HEK293 (cell line): ENCODE results near the gene TANGO2.
A peak's percentile ranks its signal among the peaks of the same experiment; 100 is the strongest.

Experiments used
- CTCF ChIA-PET: fragments of 350-600 bp; formaldehyde crosslinking; extraction: SDS; loops from one replicate; lab custom pipeline; 2021; ENCODE audit warnings: antibody characterized with exemption; lab: Yijun Ruan, JAX
- POLR2A ChIA-PET: fragments of 300-600 bp; formaldehyde crosslinking; extraction: SDS; loops from one replicate; lab custom pipeline; 2020; ENCODE audit warnings: antibody characterized with exemption, inconsistent platforms; lab: Yijun Ruan, JAX
- H3K27ac ChIP-seq: fragments of 200-500 bp; sonication (Bioruptor generic); 2 replicates; pipeline ENCODE4 v1.5.1; 2014; ENCODE audit warnings: low read depth, low read length, control low read depth, inconsistent platforms; ENCODE audit errors: extremely low read depth
- H3K36me3 ChIP-seq, 2 experiments: fragments of 200-500 bp in 1 of 2; sonication (Bioruptor generic) in 1 of 2; 1 replicate in 1 of 2; 2 replicates in 1 of 2; pipeline ENCODE4 v1.5.1; 2014 to 2017; ENCODE audit warnings: inconsistent platforms in 2 of 2, low read length in 2 of 2; ENCODE audit not compliant: control insufficient read depth in 2 of 2, insufficient read depth in 1 of 2
- H3K4me1 ChIP-seq: fragments of 200-500 bp; sonication (Bioruptor generic); 2 replicates; pipeline ENCODE4 v1.5.1; 2014; ENCODE audit warnings: mild to moderate bottlenecking, low read length, inconsistent platforms; ENCODE audit not compliant: control insufficient read depth, insufficient read depth
- H3K4me3 ChIP-seq: 2 replicates; pipeline ENCODE4 v1.5.1; 2011; ENCODE audit warnings: low read depth, mild to moderate bottlenecking, control low read depth, low read length, moderate library complexity
- H3K9me3 ChIP-seq: fragments of 200-500 bp; sonication (Bioruptor generic); 2 replicates; pipeline ENCODE4 v1.5.1; 2014; ENCODE audit warnings: low read depth, low read length, inconsistent platforms; ENCODE audit not compliant: control insufficient read depth, insufficient read depth
- GLIS1 ChIP-seq: fragments of 450-650 bp; formaldehyde crosslinking; IDR thresholded peaks from 2 replicates; pipeline ENCODE4 v1.5.1; 2016; ENCODE audit warnings: missing biosample characterization, missing genetic modification characterization
- HIC1 ChIP-seq: fragments of 450-650 bp; formaldehyde crosslinking; IDR thresholded peaks from 2 replicates; pipeline ENCODE4 v1.5.1; 2016; ENCODE audit warnings: missing biosample characterization, missing genetic modification characterization
- IKZF3 ChIP-seq: fragments of 450-650 bp; IDR thresholded peaks from 2 replicates; pipeline ENCODE4 v1.5.0; 2018; ENCODE audit warnings: missing biosample characterization, mild to moderate bottlenecking, missing genetic modification characterization, moderate library complexity
- KLF1 ChIP-seq: fragments of 450-650 bp; formaldehyde crosslinking; IDR thresholded peaks from 2 replicates; pipeline ENCODE4 v1.5.1; 2016; ENCODE audit warnings: missing biosample characterization, missing genetic modification characterization
- KLF10 ChIP-seq: fragments of 450-650 bp; IDR thresholded peaks from 2 replicates; pipeline ENCODE4 v1.5.1; 2018; ENCODE audit warnings: missing biosample characterization, mild to moderate bottlenecking, missing genetic modification characterization
- KLF8 ChIP-seq: fragments of 450-650 bp; formaldehyde crosslinking; IDR thresholded peaks from 2 replicates; pipeline ENCODE4 v1.5.1; 2016; ENCODE audit warnings: missing biosample characterization, missing genetic modification characterization
- KLF9 ChIP-seq: fragments of 450-650 bp; formaldehyde crosslinking; IDR thresholded peaks from 2 replicates; pipeline ENCODE4 v1.5.1; 2016; ENCODE audit warnings: missing biosample characterization, missing genetic modification characterization, low read depth
- PRDM10 ChIP-seq: fragments of 450-650 bp; formaldehyde crosslinking; IDR thresholded peaks from 2 replicates; pipeline ENCODE4 v1.5.1; 2016; ENCODE audit warnings: missing biosample characterization, missing genetic modification characterization
- SALL2 ChIP-seq: fragments of 450-650 bp; formaldehyde crosslinking; IDR thresholded peaks from 2 replicates; pipeline ENCODE4 v1.5.0; 2017; ENCODE audit warnings: missing biosample characterization, mild to moderate bottlenecking, missing genetic modification characterization, borderline replicate concordance
- SETDB1 ChIP-seq: IDR thresholded peaks from one replicate; pipeline ENCODE4 v1.6.1; 2017; ENCODE audit warnings: mild to moderate bottlenecking, low read length, moderate library complexity, mixed read lengths; ENCODE audit not compliant: insufficient read length
- TRIM28 ChIP-seq: IDR thresholded peaks from 2 replicates; pipeline ENCODE4 v1.6.1; 2011; ENCODE audit warnings: low read length, control low read depth, borderline replicate concordance
- YY2 ChIP-seq: fragments of 450-650 bp; formaldehyde crosslinking; IDR thresholded peaks from 2 replicates; pipeline ENCODE4 v1.5.1; 2016; ENCODE audit warnings: missing biosample characterization, missing genetic modification characterization
- ZFP3 ChIP-seq: fragments of 450-650 bp; formaldehyde crosslinking; IDR thresholded peaks from 2 replicates; pipeline ENCODE4 v1.5.1; 2016; ENCODE audit warnings: low read depth, missing biosample characterization, missing genetic modification characterization
- ZNF114 ChIP-seq: fragments of 450-650 bp; formaldehyde crosslinking; IDR thresholded peaks from 2 replicates; pipeline ENCODE4 v1.5.0; 2017; ENCODE audit warnings: missing biosample characterization, missing genetic modification characterization
- ZNF19 ChIP-seq: fragments of 450-650 bp; formaldehyde crosslinking; IDR thresholded peaks from 2 replicates; pipeline ENCODE4; 2016; ENCODE audit warnings: missing biosample characterization, missing genetic modification characterization, low read depth
- ZNF23 ChIP-seq: fragments of 450-650 bp; formaldehyde crosslinking; IDR thresholded peaks from 2 replicates; pipeline ENCODE4 v1.5.1; 2016; ENCODE audit warnings: missing biosample characterization, missing genetic modification characterization, borderline replicate concordance
- ZNF549 ChIP-seq: fragments of 450-650 bp; IDR thresholded peaks from 2 replicates; pipeline ENCODE4 v1.5.1; 2018; ENCODE audit warnings: missing biosample characterization, missing genetic modification characterization, mild to moderate bottlenecking, inconsistent platforms, moderate library complexity
- TF ChIP-seq, protein P1 (sequence below): fragments of 450-650 bp; formaldehyde crosslinking; IDR thresholded peaks from 2 replicates; pipeline ENCODE4 v1.5.1; 2016; ENCODE audit warnings: missing biosample characterization, missing genetic modification characterization
- TF ChIP-seq, protein P2 (sequence below): fragments of 450-650 bp; formaldehyde crosslinking; IDR thresholded peaks from 2 replicates; pipeline ENCODE4 v1.5.1; 2016; ENCODE audit warnings: missing biosample characterization, missing genetic modification characterization
- TF ChIP-seq, protein P3 (sequence below): fragments of 450-650 bp; formaldehyde crosslinking; IDR thresholded peaks from 2 replicates; pipeline ENCODE4 v1.5.1; 2017; ENCODE audit warnings: missing biosample characterization, mild to moderate bottlenecking, missing genetic modification characterization, moderate library complexity
- TF ChIP-seq, protein P4 (sequence below): fragments of 450-650 bp; formaldehyde crosslinking; IDR thresholded peaks from 2 replicates; pipeline ENCODE4 v1.5.1; 2016; ENCODE audit warnings: missing biosample characterization, missing genetic modification characterization

TANGO2 gene

GRCh38 chr22:20004464-20004863 is 16.4 kb upstream of the TANGO2 start:
- TF ChIP-seq PRDM10 (no peak), SALL2 (no peak), ZNF549 (tag by site-specific recombination) (no peak), SETDB1 (peak; percentile 69), ZFP3 (tag by site-specific recombination) (no peak), ZNF19 (tag by site-specific recombination) (no peak)
- TF ChIP-seq, protein P1, sequence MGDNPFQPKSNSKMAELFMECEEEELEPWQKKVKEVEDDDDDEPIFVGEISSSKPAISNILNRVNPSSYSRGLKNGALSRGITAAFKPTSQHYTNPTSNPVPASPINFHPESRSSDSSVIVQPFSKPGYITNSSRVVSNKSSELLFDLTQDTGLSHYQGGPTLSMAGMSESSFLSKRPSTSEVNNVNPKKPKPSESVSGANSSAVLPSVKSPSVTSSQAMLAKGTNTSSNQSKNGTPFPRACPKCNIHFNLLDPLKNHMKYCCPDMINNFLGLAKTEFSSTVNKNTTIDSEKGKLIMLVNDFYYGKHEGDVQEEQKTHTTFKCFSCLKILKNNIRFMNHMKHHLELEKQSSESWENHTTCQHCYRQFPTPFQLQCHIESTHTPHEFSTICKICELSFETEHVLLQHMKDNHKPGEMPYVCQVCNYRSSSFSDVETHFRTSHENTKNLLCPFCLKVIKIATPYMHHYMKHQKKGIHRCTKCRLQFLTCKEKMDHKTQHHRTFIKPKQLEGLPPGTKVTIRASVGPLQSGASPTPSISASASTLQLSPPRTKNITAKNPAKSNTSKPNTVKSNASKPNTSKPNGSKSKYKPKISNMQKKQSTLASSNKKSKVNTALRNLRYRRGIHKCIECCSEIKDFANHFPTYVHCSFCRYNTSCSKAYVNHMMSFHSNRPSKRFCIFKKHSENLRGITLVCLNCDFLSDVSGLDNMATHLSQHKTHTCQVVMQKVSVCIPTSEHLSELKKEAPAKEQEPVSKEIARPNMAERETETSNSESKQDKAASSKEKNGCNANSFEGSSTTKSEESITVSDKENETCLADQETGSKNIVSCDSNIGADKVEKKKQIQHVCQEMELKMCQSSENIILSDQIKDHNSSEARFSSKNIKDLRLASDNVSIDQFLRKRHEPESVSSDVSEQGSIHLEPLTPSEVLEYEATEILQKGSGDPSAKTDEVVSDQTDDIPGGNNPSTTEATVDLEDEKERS = peak; percentile 76; the same call in 1 of the 2 replicates
- TF ChIP-seq, protein P2, sequence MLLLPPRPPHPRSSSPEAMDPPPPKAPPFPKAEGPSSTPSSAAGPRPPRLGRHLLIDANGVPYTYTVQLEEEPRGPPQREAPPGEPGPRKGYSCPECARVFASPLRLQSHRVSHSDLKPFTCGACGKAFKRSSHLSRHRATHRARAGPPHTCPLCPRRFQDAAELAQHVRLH (tag by site-specific recombination) = peak; percentile 37; the same call in 1 of the 2 replicates
- CTCF ChIA-PET = interaction anchor here (1.0 to 1.8 kb wide), 2 partner anchors 8 to 274 kb away, joined by 6 to 7 read pairs; no protein-coding TSS in a partner anchor
- Histone ChIP-seq H3K36me3 (no peaks in the 10 kb centered on the region), H3K4me1 (no peaks in the 10 kb centered on the region), H3K27ac (no peak overlapping the region), H3K4me3 (no peak overlapping the region), H3K9me3 (no peaks in the 10 kb centered on the region)
- POLR2A ChIA-PET = no interaction called here

DNA sequence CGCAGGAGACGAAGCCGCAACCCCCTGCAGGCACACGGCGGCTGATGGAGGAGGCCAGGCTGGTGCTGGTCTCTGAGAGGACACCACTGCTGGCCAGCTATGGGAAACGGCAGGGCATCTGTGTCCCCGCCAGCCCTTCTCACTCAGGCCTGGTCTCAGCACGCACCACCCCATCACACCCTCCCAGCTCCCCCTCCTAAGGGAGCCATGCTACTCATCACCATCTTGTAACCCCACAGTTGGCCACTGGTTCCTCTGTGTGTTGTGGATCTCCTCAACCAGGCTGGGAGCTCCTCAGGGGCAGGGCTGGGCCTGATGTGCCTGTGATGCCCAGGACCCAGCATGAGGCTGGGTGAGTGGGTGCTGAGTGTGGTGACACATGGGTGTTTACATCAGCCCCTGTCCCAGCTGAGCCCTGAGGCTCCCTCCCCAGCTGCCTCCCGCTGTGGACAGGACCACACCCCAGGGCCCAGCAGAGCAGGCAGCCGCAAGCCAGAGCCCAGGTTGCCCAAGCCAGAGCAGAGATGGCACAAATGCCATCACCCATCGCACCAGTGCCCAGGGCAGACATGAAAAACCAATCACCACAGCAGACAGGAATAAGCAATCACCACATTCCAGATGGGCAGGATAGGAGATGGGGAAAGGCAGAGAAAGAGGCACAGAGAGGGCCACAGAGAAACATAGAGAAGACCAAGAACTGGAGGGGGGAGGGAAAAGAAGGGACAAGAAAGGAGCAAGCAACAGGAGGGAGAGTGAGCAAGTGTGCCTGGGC is 12.5 kb upstream of the TANGO2 start:
- CTCF ChIA-PET = no interaction called here
- no peaks in the 10 kb centered on the region for H3K4me1 ChIP-seq
- H3K4me3 ChIP-seq = no peak overlapping the region
- H3K36me3 ChIP-seq = no peaks in the 10 kb centered on the region
- no peak overlapping the region for H3K27ac ChIP-seq
- H3K9me3 ChIP-seq = no peaks in the 10 kb centered on the region
- POLR2A ChIA-PET = no interaction called here
- TF ChIP-seq, protein P3, sequence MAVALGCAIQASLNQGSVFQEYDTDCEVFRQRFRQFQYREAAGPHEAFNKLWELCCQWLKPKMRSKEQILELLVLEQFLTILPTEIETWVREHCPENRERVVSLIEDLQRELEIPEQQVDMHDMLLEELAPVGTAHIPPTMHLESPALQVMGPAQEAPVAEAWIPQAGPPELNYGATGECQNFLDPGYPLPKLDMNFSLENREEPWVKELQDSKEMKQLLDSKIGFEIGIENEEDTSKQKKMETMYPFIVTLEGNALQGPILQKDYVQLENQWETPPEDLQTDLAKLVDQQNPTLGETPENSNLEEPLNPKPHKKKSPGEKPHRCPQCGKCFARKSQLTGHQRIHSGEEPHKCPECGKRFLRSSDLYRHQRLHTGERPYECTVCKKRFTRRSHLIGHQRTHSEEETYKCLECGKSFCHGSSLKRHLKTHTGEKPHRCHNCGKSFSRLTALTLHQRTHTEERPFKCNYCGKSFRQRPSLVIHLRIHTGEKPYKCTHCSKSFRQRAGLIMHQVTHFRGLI (tag by site-specific recombination) = no peak
- TF ChIP-seq KLF9 (tag by site-specific recombination) (no peak), ZNF114 (tag by site-specific recombination) (no peak), TRIM28 (no peak), HIC1 (tag by site-specific recombination) (peak; percentile 34; the same call in 1 of the 2 replicates), GLIS1 (tag by site-specific recombination) (peak; percentile 67), YY2 (tag by site-specific recombination) (no peak), IKZF3 (tag by site-specific recombination) (no peak), KLF8 (tag by site-specific recombination) (no peak), KLF1 (peak; percentile 70; the same call in 1 of the 2 replicates), ZNF23 (tag by site-specific recombination) (peak; percentile 82; the same call in 1 of the 2 replicates), KLF10 (tag by site-specific recombination) (no peak)
- TF ChIP-seq, protein P4, sequence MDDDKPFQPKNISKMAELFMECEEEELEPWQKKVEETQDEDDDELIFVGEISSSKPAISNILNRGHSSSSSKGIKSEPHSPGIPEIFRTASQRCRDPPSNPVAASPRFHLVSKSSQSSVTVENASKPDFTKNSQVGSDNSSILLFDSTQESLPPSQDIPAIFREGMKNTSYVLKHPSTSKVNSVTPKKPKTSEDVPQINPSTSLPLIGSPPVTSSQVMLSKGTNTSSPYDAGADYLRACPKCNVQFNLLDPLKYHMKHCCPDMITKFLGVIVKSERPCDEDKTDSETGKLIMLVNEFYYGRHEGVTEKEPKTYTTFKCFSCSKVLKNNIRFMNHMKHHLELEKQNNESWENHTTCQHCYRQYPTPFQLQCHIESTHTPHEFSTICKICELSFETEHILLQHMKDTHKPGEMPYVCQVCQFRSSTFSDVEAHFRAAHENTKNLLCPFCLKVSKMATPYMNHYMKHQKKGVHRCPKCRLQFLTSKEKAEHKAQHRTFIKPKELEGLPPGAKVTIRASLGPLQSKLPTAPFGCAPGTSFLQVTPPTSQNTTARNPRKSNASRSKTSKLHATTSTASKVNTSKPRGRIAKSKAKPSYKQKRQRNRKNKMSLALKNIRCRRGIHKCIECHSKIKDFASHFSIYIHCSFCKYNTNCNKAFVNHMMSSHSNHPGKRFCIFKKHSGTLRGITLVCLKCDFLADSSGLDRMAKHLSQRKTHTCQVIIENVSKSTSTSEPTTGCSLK = no peak
